ENCODE data around the gene NSD2.

NSD2 gene

DNA sequence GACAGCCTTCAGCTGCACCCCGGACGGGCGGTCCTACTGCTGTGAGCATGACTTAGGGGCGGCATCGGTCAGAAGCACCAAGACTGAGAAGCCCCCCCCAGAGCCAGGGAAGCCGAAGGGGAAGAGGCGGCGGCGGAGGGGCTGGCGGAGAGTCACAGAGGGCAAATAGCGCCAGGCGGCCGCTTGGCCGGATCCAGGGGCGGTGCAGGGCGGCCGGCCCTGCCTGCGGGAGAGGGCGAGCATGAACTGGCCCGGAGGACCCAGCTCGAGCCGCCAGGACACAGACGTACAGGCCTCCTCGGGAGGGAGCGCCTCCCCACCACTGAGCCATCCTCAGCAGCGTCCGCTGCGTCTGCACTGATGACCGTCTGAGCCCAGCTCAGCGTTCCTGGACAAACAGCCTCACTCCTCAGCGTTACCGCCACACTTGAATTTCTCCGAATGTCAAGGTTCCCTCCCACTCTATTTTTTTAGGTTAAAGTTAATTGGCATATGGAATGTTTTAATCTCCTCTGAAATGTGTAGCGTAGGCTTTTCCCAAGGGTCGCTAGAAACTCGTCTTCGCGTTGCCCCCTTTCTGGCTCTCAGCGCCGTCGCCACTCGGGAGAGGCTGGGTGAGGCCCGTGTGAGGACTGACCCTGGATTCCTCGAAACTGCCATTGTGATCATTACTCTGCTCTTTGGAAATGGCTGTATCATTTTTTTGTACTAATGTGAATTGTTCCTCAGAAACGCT, 107.7 kb downstream of the NSD2 start:
- no peaks in the 10 kb centered on the region for H3K27me3 ChIP-seq (replicated peaks in 2 of 5; ENCODE audit: control insufficient read depth in 4 of 5, insufficient read depth in 5 of 5, low read length in 4 of 5)
- no peaks in the 10 kb centered on the region for H3K4me1 ChIP-seq (ENCODE audit: control extremely low read depth in 1 of 4, control insufficient read depth in 4 of 4, insufficient read depth in 4 of 4, low read length in 3 of 4)
- H3K27ac ChIP-seq (ENCODE audit: insufficient read depth in 1 of 2, low read depth in 1 of 2, low read length in 2 of 2, poor library complexity in 1 of 2, severe bottlenecking in 2 of 2) = no peak overlapping the region
- ChIA-PET POLR2A (no interaction called here), CTCF (no interaction called here)
- WGBS (ENCODE audit: insufficient coverage) = 96% methylated on average over 42 of the region's 45 CpGs
- DNase-seq = no peak
- H3K4me3 ChIP-seq (ENCODE audit: control insufficient read depth in 1 of 7, extremely low read depth in 1 of 7, insufficient read depth in 4 of 7, low read depth in 2 of 7, low read length in 6 of 7) = no peak overlapping the region
- H3K36me3 ChIP-seq (ENCODE audit: control insufficient read depth in 4 of 4, insufficient read depth in 4 of 4, low read length in 3 of 4) = peaks cover 9 to 97% (median 81%) of the 10 kb centered on the region in 4 experiments
- no peaks in the 10 kb centered on the region for H3K9me3 ChIP-seq (ENCODE audit: control extremely low read depth in 1 of 5, control insufficient read depth in 4 of 5, insufficient read depth in 2 of 5, low read depth in 1 of 5, low read length in 4 of 5)

DNA sequence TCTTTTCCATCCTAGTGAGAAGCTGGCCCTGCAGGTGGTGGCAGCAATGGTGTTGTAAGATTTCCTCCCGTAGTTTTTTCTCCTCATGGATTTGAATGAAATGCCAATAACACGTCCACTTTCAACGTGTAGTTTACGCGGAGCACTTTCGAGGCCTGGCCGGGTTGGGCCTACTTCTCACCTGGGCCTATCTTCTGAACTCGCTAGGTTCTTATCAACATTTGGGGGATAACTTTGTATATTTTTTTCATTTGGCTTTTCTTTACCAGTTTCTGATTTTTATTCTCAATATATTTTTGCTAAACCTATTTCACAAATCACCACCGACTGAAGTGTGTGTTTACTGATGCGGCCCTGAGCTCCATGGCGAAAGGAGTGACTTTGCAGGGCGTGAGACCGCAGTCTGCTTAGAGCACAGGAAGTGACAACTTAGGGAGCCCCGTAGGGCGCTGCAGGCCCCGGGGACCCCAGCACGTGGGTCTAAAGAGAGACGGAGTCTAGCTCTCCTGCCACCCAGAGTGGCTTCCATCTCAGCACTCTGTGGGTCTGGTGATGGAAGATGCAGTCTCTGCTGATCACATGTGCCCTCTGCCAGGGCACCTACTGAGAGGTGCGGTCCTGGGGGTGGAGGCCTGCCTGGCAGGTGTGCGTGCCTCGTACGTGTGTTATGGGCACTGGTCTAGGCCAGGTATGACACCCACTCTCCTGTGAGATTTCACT, 108.4 kb downstream of the NSD2 start:
- no peak overlapping the region for H3K27ac ChIP-seq (ENCODE audit: insufficient read depth in 1 of 2, low read depth in 1 of 2, low read length in 2 of 2, poor library complexity in 1 of 2, severe bottlenecking in 2 of 2)
- no peak overlapping the region for H3K4me3 ChIP-seq (ENCODE audit: control insufficient read depth in 1 of 7, extremely low read depth in 1 of 7, insufficient read depth in 4 of 7, low read depth in 2 of 7, low read length in 6 of 7)
- CTCF ChIA-PET = no interaction called here
- POLR2A ChIA-PET = interaction anchor here (0.7 kb wide), 1 partner anchor 71 kb away, joined by 4 read pairs; no protein-coding TSS in a partner anchor
- 95% methylated on average over 20 of the region's 22 CpGs for WGBS (ENCODE audit: insufficient coverage)
- H3K4me1 ChIP-seq (ENCODE audit: control extremely low read depth in 1 of 4, control insufficient read depth in 4 of 4, insufficient read depth in 4 of 4, low read length in 3 of 4) = no peaks in the 10 kb centered on the region
- no peaks in the 10 kb centered on the region for H3K27me3 ChIP-seq (replicated peaks in 2 of 5; ENCODE audit: control insufficient read depth in 4 of 5, insufficient read depth in 5 of 5, low read length in 4 of 5)
- peaks cover 10 to 98% (median 81%) of the 10 kb centered on the region in 4 experiments for H3K36me3 ChIP-seq (ENCODE audit: control insufficient read depth in 4 of 4, insufficient read depth in 4 of 4, low read length in 3 of 4)
- no peaks in the 10 kb centered on the region for H3K9me3 ChIP-seq (ENCODE audit: control extremely low read depth in 1 of 5, control insufficient read depth in 4 of 5, insufficient read depth in 2 of 5, low read depth in 1 of 5, low read length in 4 of 5)
- no peak for DNase-seq

- WGBS (ENCODE audit: insufficient coverage) = 97% methylated on average over 16 of the region's 16 CpGs
- DNase-seq = no peak
- H3K27me3 ChIP-seq (replicated peaks in 2 of 5; ENCODE audit: control insufficient read depth in 4 of 5, insufficient read depth in 5 of 5, low read length in 4 of 5) = no peaks in the 10 kb centered on the region
- ChIA-PET CTCF (no interaction called here), POLR2A (no interaction called here)
- no peak overlapping the region for H3K27ac ChIP-seq (ENCODE audit: insufficient read depth in 1 of 2, low read depth in 1 of 2, low read length in 2 of 2, poor library complexity in 1 of 2, severe bottlenecking in 2 of 2)
- no peaks in the 10 kb centered on the region for H3K9me3 ChIP-seq (ENCODE audit: control extremely low read depth in 1 of 5, control insufficient read depth in 4 of 5, insufficient read depth in 2 of 5, low read depth in 1 of 5, low read length in 4 of 5)
- H3K4me1 ChIP-seq (ENCODE audit: control extremely low read depth in 1 of 4, control insufficient read depth in 4 of 4, insufficient read depth in 4 of 4, low read length in 3 of 4) = no peaks in the 10 kb centered on the region
- peaks cover 10 to 97% (median 77%) of the 10 kb centered on the region in 4 experiments for H3K36me3 ChIP-seq (ENCODE audit: control insufficient read depth in 4 of 4, insufficient read depth in 4 of 4, low read length in 3 of 4)
- H3K4me3 ChIP-seq (ENCODE audit: control insufficient read depth in 1 of 7, extremely low read depth in 1 of 7, insufficient read depth in 4 of 7, low read depth in 2 of 7, low read length in 6 of 7) = no peak overlapping the region
Measured at GRCh38 chr4:1980561-1981041, 109.4 kb downstream of the NSD2 start.

DNA sequence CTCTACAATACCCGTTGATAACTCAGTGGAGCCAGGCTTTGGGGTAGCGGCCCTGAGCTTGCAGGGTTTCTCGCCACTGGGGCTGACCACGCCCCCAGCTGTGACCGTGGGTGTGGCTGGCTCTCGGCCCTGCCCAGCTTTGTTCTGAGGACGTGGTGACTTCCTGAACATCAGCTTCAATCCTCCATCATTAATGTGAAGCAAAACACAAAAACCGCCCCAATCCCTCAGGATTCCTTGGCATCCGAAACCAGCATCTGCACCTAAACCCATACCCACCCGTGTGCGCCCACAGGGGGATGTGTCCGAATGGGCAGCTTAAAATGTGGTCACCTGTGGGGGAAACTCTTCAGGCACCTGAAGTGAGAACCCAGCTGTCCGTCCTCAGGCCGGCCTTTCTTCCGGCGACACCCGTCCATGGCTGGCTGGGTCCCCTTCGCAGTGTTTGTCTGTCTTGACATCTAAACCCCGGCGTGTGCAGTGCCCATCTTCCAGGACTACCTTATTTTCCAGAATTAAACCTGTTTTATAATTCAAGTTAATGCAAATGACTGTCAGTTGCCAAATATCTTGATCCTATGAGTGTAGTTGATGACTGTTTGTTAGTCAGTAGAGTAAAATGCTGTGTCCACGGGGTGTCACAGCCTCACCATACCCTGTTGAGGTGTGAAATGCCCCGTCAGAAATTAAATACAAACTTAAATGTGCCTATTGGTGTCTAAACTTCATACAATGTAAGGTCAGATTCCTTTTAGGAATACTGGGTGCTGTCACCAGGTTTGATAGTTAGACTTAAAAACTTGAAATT, 110.3 kb downstream of the NSD2 start:
- peaks cover 10 to 97% (median 76%) of the 10 kb centered on the region in 4 experiments for H3K36me3 ChIP-seq (ENCODE audit: control insufficient read depth in 4 of 4, insufficient read depth in 4 of 4, low read length in 3 of 4)
- DNase-seq = peak; percentile 1 to 45 (median 34)
- H3K27ac ChIP-seq (ENCODE audit: insufficient read depth in 1 of 2, low read depth in 1 of 2, low read length in 2 of 2, poor library complexity in 1 of 2, severe bottlenecking in 2 of 2) = no peak overlapping the region
- CTCF ChIA-PET = no interaction called here
- no peaks in the 10 kb centered on the region for H3K4me1 ChIP-seq (ENCODE audit: control extremely low read depth in 1 of 4, control insufficient read depth in 4 of 4, insufficient read depth in 4 of 4, low read length in 3 of 4)
- POLR2A ChIA-PET = no interaction called here
- WGBS (ENCODE audit: insufficient coverage) = 92% methylated on average over 17 of the region's 22 CpGs
- H3K4me3 ChIP-seq (ENCODE audit: control insufficient read depth in 1 of 7, extremely low read depth in 1 of 7, insufficient read depth in 4 of 7, low read depth in 2 of 7, low read length in 6 of 7) = no peak overlapping the region
- no peaks in the 10 kb centered on the region for H3K27me3 ChIP-seq (replicated peaks in 2 of 5; ENCODE audit: control insufficient read depth in 4 of 5, insufficient read depth in 5 of 5, low read length in 4 of 5)
- H3K9me3 ChIP-seq (ENCODE audit: control extremely low read depth in 1 of 5, control insufficient read depth in 4 of 5, insufficient read depth in 2 of 5, low read depth in 1 of 5, low read length in 4 of 5) = no peaks in the 10 kb centered on the region

DNA sequence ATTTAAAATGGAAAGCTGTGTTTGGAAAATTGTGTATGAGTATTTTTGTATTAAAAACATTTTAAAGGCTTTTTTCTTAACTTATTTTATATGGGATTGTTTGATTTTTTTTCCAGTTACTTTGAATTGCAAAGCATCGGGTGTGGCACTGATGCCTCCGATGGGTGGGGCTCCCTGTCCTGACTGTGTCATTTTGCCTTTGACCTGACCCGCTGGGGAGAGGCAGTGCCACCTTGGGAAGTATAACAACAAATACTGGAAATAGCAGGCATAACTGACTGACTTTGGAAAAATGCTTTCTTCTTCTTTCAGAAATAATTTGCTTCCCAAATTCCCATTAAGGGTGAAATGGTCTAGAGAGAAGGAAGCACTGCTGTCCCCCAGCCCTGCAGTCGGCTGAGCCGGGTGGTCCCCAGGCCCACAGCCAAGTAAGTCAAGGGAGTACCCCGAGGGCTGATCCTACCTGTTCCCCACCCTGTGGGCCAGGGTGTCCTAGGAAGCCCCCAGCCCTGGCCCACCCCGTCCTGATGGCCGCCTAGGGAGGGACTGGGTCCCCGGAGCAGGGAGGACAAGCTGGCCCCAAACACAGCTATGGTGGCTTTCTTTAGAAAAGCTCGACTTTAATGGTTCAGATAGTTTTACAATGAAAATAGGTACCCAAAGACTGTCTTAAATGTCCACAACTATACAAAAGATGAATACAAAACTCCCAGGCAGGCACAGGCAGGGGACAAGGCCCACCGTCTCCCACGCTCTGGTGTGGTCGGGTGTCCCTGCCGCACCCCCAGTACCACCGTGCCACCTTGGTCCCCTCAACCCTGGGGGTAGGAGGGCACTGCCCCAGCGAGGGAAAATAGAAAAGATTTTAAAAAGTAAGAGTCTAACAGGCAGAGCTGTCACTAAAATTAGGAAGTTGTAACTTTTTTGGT, 111.2 kb downstream of the NSD2 start:
- over 99% methylated on average over 12 of the region's 16 CpGs for WGBS (ENCODE audit: insufficient coverage)
- CTCF ChIA-PET = no interaction called here

DNA sequence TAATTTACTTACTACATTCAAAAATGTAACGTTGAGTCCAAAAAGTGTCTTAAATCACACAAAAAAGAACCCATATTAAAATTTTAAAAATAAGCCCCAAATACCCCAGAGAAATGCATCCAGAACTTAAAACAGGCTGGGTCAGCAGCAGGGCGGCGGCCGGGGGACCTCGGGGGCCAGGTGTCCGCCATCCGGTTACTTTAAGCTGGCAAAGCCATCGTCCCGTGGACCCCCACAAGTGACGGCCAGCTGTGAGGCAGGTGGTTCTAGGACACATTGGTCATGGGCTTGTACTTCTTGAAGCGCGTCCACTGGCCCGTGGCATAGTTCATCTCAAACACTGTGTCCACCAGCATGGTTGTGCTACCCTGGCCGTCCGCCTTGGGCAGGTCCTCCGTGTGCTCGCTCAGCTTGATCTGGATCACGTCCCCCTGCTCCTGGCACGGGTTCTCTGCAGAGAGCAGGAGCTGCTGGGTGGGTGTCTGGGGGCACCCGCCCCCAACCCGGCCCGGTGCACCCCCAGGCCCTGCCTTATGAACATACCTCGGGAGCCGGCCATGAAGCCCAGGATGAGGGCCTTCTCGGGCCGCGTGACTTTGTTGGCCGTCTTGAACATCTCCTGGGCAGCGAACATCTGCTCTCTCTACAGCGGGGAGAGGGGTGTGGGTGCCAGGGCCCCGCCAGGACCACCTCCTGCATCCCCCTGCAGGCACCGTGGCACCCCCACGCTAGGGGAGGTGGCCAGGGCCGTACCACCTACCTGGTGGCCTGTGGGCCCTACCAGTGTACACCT, 112.1 kb downstream of the NSD2 start:
- no peaks in the 10 kb centered on the region for H3K4me1 ChIP-seq (ENCODE audit: control extremely low read depth in 1 of 4, control insufficient read depth in 4 of 4, insufficient read depth in 4 of 4, low read length in 3 of 4)
- WGBS (ENCODE audit: insufficient coverage) = 95% methylated on average over 32 of the region's 34 CpGs
- no peaks in the 10 kb centered on the region for H3K27me3 ChIP-seq (replicated peaks in 2 of 5; ENCODE audit: control insufficient read depth in 4 of 5, insufficient read depth in 5 of 5, low read length in 4 of 5)
- no peak for DNase-seq
- no peaks in the 10 kb centered on the region for H3K9me3 ChIP-seq (ENCODE audit: control extremely low read depth in 1 of 5, control insufficient read depth in 4 of 5, insufficient read depth in 2 of 5, low read depth in 1 of 5, low read length in 4 of 5)
- H3K27ac ChIP-seq (ENCODE audit: insufficient read depth in 1 of 2, low read depth in 1 of 2, low read length in 2 of 2, poor library complexity in 1 of 2, severe bottlenecking in 2 of 2) = no peak overlapping the region
- peaks cover 10 to 99% (median 77%) of the 10 kb centered on the region in 4 experiments for H3K36me3 ChIP-seq (ENCODE audit: control insufficient read depth in 4 of 4, insufficient read depth in 4 of 4, low read length in 3 of 4)
- no peak overlapping the region for H3K4me3 ChIP-seq (ENCODE audit: control insufficient read depth in 1 of 7, extremely low read depth in 1 of 7, insufficient read depth in 4 of 7, low read depth in 2 of 7, low read length in 6 of 7)
- ChIA-PET CTCF (no interaction called here), POLR2A (no interaction called here)

More for the DNA sequence above, 111.2 kb downstream of the NSD2 start:
- Histone ChIP-seq H3K4me1 (ENCODE audit: control extremely low read depth in 1 of 4, control insufficient read depth in 4 of 4, insufficient read depth in 4 of 4, low read length in 3 of 4) (no peaks in the 10 kb centered on the region), H3K27me3 (replicated peaks in 2 of 5; ENCODE audit: control insufficient read depth in 4 of 5, insufficient read depth in 5 of 5, low read length in 4 of 5) (no peaks in the 10 kb centered on the region), H3K27ac (ENCODE audit: insufficient read depth in 1 of 2, low read depth in 1 of 2, low read length in 2 of 2, poor library complexity in 1 of 2, severe bottlenecking in 2 of 2) (no peak overlapping the region), H3K9me3 (ENCODE audit: control extremely low read depth in 1 of 5, control insufficient read depth in 4 of 5, insufficient read depth in 2 of 5, low read depth in 1 of 5, low read length in 4 of 5) (no peaks in the 10 kb centered on the region), H3K4me3 (ENCODE audit: control insufficient read depth in 1 of 7, extremely low read depth in 1 of 7, insufficient read depth in 4 of 7, low read depth in 2 of 7, low read length in 6 of 7) (no peak overlapping the region), H3K36me3 (ENCODE audit: control insufficient read depth in 4 of 4, insufficient read depth in 4 of 4, low read length in 3 of 4) (peaks cover 10 to 97% (median 78%) of the 10 kb centered on the region in 4 experiments)
- no peak for DNase-seq
- POLR2A ChIA-PET = no interaction called here
